ENCODE measurements around the gene CLEC16A. TPM values are rescaled to one million over a fixed set of nuclear protein-coding genes. Genes with fewer than 3 reads are reported as not detected.

CLEC16A gene
- total RNA-seq, 1 donor from 2014 or later = 7.8 TPM

DNA sequence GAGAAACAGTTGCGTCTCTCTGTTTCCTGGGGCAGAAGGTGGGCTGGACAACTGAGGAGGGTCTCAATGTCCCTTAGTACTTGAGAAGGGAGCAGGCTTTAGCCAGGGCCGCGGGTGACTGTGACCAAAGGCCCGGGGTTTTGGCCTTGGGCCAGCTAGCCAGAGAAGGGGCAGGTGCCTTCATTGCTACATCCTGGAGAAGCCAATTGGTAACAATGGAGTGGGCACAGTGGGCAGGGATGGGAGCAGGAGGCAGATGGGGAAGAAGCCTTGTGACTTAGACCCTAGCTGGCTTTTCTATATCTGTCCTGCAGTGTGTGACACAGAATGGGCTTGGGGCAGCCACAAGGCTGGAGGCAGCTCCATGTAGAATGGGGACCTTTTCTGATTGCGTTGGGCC lies 46.0 kb downstream of the CLEC16A start:
- Histone ChIP-seq H4K20me1 (ENCODE audit: low read depth) (peaks cover 3% of the 10 kb centered on the region), H3K36me3 (no peaks in the 10 kb centered on the region), H3F3A (ENCODE audit: low read depth) (no peaks in the 10 kb centered on the region), H2AFZ (replicated peaks) (no peak overlapping the region), H3K4me1 (no peaks in the 10 kb centered on the region), H3K9ac (no peak overlapping the region), H3K9me3 (ENCODE audit: low read depth) (no peaks in the 10 kb centered on the region), H3K4me3 (no peak overlapping the region), H3K27me3 (no peaks in the 10 kb centered on the region), H3K27ac (no peak overlapping the region), H3K4me2 (no peak overlapping the region), H3K79me2 (ENCODE audit: low read depth) (no peaks in the 10 kb centered on the region)
- H3K36me3 Mint-ChIP-seq = peaks cover 13% of the 10 kb centered on the region
- no peaks in the 10 kb centered on the region for H3K9me3 Mint-ChIP-seq
- no peak overlapping the region for H3K27ac Mint-ChIP-seq
- no peak for DNase-seq (ENCODE audit: low spot score)
- TF ChIP-seq, protein P1, sequence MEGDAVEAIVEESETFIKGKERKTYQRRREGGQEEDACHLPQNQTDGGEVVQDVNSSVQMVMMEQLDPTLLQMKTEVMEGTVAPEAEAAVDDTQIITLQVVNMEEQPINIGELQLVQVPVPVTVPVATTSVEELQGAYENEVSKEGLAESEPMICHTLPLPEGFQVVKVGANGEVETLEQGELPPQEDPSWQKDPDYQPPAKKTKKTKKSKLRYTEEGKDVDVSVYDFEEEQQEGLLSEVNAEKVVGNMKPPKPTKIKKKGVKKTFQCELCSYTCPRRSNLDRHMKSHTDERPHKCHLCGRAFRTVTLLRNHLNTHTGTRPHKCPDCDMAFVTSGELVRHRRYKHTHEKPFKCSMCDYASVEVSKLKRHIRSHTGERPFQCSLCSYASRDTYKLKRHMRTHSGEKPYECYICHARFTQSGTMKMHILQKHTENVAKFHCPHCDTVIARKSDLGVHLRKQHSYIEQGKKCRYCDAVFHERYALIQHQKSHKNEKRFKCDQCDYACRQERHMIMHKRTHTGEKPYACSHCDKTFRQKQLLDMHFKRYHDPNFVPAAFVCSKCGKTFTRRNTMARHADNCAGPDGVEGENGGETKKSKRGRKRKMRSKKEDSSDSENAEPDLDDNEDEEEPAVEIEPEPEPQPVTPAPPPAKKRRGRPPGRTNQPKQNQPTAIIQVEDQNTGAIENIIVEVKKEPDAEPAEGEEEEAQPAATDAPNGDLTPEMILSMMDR (IDR thresholded peaks at IDR 0.05) = no peak
- no peak for TF ChIP-seq EZH2phosphoT487 (IDR thresholded peaks at IDR 0.05)
- TF ChIP-seq EZH2 (IDR thresholded peaks at IDR 0.05) = no peak
- H3K4me3 Mint-ChIP-seq = no peak overlapping the region
- peaks cover 4% of the 10 kb centered on the region for H3K27me3 Mint-ChIP-seq (ENCODE audit: insufficient read depth, low read depth)
- peaks cover 27% of the 10 kb centered on the region for H3K4me1 Mint-ChIP-seq

DNA sequence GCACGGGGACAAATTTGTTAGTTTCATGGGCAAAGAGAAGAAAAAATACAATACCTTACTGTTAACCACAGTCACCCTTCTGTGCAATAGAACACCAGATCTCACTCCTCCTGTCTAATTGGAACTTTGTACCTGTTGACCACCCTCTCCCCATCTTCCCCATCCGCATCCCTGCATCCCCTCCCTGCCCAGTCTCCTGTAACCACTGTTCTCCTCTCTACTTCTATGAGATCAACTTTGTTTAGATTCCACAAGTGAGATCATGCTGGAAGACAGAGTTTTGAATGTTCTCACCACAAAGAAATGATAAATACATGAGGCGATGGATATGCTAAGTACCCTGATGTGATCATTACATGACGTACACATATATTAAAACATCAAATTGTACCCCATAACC lies 47.7 kb downstream of the CLEC16A start:
- Histone ChIP-seq H3K27me3 (no peaks in the 10 kb centered on the region), H3F3A (ENCODE audit: low read depth) (no peaks in the 10 kb centered on the region), H3K36me3 (no peaks in the 10 kb centered on the region), H3K4me2 (no peak overlapping the region), H4K20me1 (ENCODE audit: low read depth) (peaks cover 3% of the 10 kb centered on the region), H2AFZ (replicated peaks) (no peak overlapping the region), H3K79me2 (ENCODE audit: low read depth) (no peaks in the 10 kb centered on the region), H3K27ac (no peak overlapping the region), H3K4me1 (no peaks in the 10 kb centered on the region), H3K9ac (no peak overlapping the region), H3K4me3 (no peak overlapping the region), H3K9me3 (ENCODE audit: low read depth) (no peaks in the 10 kb centered on the region)
- Mint-ChIP-seq H3K9me3 (no peaks in the 10 kb centered on the region), H3K4me3 (no peak overlapping the region), H3K27me3 (ENCODE audit: insufficient read depth, low read depth) (peaks cover 8% of the 10 kb centered on the region), H3K36me3 (peaks cover 13% of the 10 kb centered on the region), H3K4me1 (peaks cover 27% of the 10 kb centered on the region), H3K27ac (peak overlapping the region; percentile 38)
- TF ChIP-seq, protein P1 (IDR thresholded peaks at IDR 0.05) = no peak
- TF ChIP-seq EZH2 (IDR thresholded peaks at IDR 0.05) = no peak
- no peak for TF ChIP-seq EZH2phosphoT487 (IDR thresholded peaks at IDR 0.05)
- DNase-seq (ENCODE audit: low spot score) = no peak

DNA sequence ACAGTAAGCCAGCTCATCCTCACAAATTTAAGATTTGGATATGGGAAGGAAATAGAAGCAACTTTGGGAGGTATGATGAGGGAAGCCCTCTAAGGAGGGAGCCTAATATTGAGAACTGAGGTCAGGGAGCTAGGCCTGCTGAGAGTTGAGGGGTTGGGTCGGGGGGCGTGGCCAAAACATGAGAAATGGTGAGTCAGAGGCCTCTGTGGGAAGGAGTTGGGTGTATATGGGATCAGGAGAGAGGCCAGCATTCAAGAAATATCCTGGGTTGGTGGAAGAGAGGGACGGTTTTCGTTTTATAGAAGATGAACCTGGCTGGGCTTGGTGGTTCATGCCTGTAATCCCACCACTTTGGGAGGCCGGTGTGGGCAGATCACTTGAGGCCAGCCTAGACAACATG lies 48.4 kb downstream of the CLEC16A start:
- Mint-ChIP-seq H3K4me1 (peaks cover 27% of the 10 kb centered on the region), H3K9me3 (no peaks in the 10 kb centered on the region), H3K27me3 (ENCODE audit: insufficient read depth, low read depth) (peaks cover 6% of the 10 kb centered on the region), H3K36me3 (peaks cover 13% of the 10 kb centered on the region), H3K27ac (peak overlapping the region; percentile 12), H3K4me3 (no peak overlapping the region)
- no peak overlapping the region for H3K9ac ChIP-seq
- H3K27me3 ChIP-seq = no peaks in the 10 kb centered on the region
- no peak overlapping the region for H2AFZ ChIP-seq (replicated peaks)
- no peak for DNase-seq (ENCODE audit: low spot score)
- peaks cover 3% of the 10 kb centered on the region for H4K20me1 ChIP-seq (ENCODE audit: low read depth)
- H3K4me1 ChIP-seq = no peaks in the 10 kb centered on the region
- no peak for TF ChIP-seq EZH2 (IDR thresholded peaks at IDR 0.05)
- TF ChIP-seq, protein P1 (IDR thresholded peaks at IDR 0.05) = no peak
- no peak for TF ChIP-seq EZH2phosphoT487 (IDR thresholded peaks at IDR 0.05)
- H3K36me3 ChIP-seq = no peaks in the 10 kb centered on the region
- H3K4me2 ChIP-seq = no peak overlapping the region
- H3F3A ChIP-seq (ENCODE audit: low read depth) = no peaks in the 10 kb centered on the region
- no peaks in the 10 kb centered on the region for H3K79me2 ChIP-seq (ENCODE audit: low read depth)
- H3K9me3 ChIP-seq (ENCODE audit: low read depth) = no peaks in the 10 kb centered on the region
- H3K4me3 ChIP-seq = no peak overlapping the region
- H3K27ac ChIP-seq = no peak overlapping the region
